ENCODE results near the gene SPIB. TPM values are rescaled to one million over a fixed set of nuclear protein-coding genes. Genes with fewer than 3 reads are reported as not detected.

SPIB gene
- total and polyA plus RNA-seq, 2 of the 4 experiments (the other 2 are of a cell fraction) = not detected

DNA sequence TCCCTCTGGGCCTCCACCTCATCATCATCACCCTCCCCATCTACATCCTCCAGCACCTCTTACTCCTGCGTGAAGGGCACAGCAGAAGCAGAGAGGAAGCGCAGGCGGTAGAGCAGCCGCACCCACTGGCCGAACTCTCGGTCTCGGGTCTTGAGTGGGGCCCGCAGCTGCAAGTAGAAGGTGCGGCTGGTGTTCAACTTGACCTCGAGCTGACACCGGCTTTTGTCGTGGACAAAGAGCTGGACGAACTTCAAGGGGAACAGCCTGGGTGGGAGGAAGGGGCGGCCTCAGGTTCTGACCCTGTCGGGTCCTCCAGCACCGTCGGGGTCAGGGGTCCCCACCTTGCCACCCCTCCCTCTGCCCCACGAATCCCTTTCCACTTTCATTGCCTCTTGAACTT is 48.8 kb downstream of the SPIB start:
- H3K36me3 ChIP-seq (ENCODE audit: control insufficient read depth, insufficient read depth, low read length) = no peaks in the 10 kb centered on the region
- no peak overlapping the region for H3K9ac ChIP-seq (ENCODE audit: low read depth, low read length)
- no peaks in the 10 kb centered on the region for H3K79me1 ChIP-seq (ENCODE audit: low read depth in 1 of 2, low read length in 2 of 2)
- H2BK20ac ChIP-seq (ENCODE audit: low read depth, low read length) = no peak overlapping the region
- no peaks in the 10 kb centered on the region for H3K9me3 ChIP-seq (ENCODE audit: control insufficient read depth, insufficient read depth, low read length)
- peaks cover 2% of the 10 kb centered on the region; the same call in 1 of the 2 replicates for H3K27me3 ChIP-seq (ENCODE audit: control insufficient read depth, insufficient read depth, low read length)
- no peak for DNase-seq
- H3K9me1 ChIP-seq (ENCODE audit: insufficient read depth, low read length) = no peaks in the 10 kb centered on the region
- no peak overlapping the region for H3K4me2 ChIP-seq (ENCODE audit: low read depth, low read length)
- dilution Hi-C loops (cut with HindIII; ENCODE audit: low sequenced_read_pairs, unreplicated experiment) = no loop called here
- in situ Hi-C loops (cut with MboI; ENCODE audit: low sequenced_read_pairs) = no loop called here
- no peak overlapping the region for H3K18ac ChIP-seq (ENCODE audit: low read depth, low read length)
- no peak overlapping the region for H3K27ac ChIP-seq (ENCODE audit: insufficient read depth, low read length)
- no peaks in the 10 kb centered on the region for H4K20me1 ChIP-seq (ENCODE audit: insufficient read depth, low read length)
- BruUV-seq (replicated peaks) = no TSS peak
- no peak overlapping the region for H3K4me3 ChIP-seq (ENCODE audit: insufficient read depth, low read depth, low read length)
- H2BK120ac ChIP-seq (ENCODE audit: low read depth, low read length) = no peak overlapping the region
- WGBS, 2 experiments (ENCODE audit: extremely low coverage in 2 of 2, insufficient read length in 1 of 2) = 81% methylated on average over 7 of the region's 18 CpGs; no CpG with 5 or more reads in 1 of the 2 experiments
- ATAC-seq (ENCODE audit: low read depth) = no peak
- H3K4me1 ChIP-seq (ENCODE audit: control insufficient read depth, insufficient read depth, low read length) = no peaks in the 10 kb centered on the region
- no peak overlapping the region for H2AK9ac ChIP-seq (replicated peaks; ENCODE audit: low read depth, low read length, poor library complexity)
- no peak overlapping the region for H2BK15ac ChIP-seq (ENCODE audit: low read depth, low read length)
- TF ChIP-seq, protein P1, sequence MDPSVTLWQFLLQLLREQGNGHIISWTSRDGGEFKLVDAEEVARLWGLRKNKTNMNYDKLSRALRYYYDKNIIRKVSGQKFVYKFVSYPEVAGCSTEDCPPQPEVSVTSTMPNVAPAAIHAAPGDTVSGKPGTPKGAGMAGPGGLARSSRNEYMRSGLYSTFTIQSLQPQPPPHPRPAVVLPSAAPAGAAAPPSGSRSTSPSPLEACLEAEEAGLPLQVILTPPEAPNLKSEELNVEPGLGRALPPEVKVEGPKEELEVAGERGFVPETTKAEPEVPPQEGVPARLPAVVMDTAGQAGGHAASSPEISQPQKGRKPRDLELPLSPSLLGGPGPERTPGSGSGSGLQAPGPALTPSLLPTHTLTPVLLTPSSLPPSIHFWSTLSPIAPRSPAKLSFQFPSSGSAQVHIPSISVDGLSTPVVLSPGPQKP (IDR thresholded peaks at IDR 0.05; ENCODE audit: borderline replicate concordance, low read depth, low read length) = no peak
- TF ChIP-seq POLR2A (IDR thresholded peaks at IDR 0.05; ENCODE audit: low read depth, low read length) (no peak), CEBPB (IDR thresholded peaks at IDR 0.05; ENCODE audit: low read depth, low read length) (no peak), BHLHE40 (IDR thresholded peaks at IDR 0.05; ENCODE audit: low read depth, low read length) (no peak)
- intact Hi-C loops (cut with micrococcal nuclease) = no loop called here
- no peak overlapping the region for H4K8ac ChIP-seq (ENCODE audit: low read depth in 2 of 2, low read length in 2 of 2)
- ChIA-PET POLR2A (ENCODE audit: unreplicated experiment) (no interaction called here), CTCF (no interaction called here)
- H3K14ac ChIP-seq (replicated peaks; ENCODE audit: low read depth, low read length) = no peak overlapping the region
- no peak overlapping the region for H3K56ac ChIP-seq (ENCODE audit: extremely low read depth, insufficient read depth, low read length)
- H3K23ac ChIP-seq (ENCODE audit: low read depth, low read length) = no peak overlapping the region
- H3K4ac ChIP-seq (ENCODE audit: low read depth, low read length) = no peak overlapping the region
- no peak overlapping the region for H2AFZ ChIP-seq (replicated peaks; ENCODE audit: low read length, poor library complexity)
- no peak overlapping the region for H2AK5ac ChIP-seq (ENCODE audit: low read depth, low read length)
- no peak overlapping the region for H2BK5ac ChIP-seq (ENCODE audit: low read depth, low read length, poor library complexity, severe bottlenecking)
- H4K5ac ChIP-seq (ENCODE audit: low read depth, low read length) = no peak overlapping the region
- no peak overlapping the region for H4K91ac ChIP-seq (ENCODE audit: insufficient read depth, low read depth, low read length)
